HUES64 (cell line): Measurements from ENCODE around the gene CYP26C1. TPM values are rescaled to one million over a fixed set of nuclear protein-coding genes. Genes with fewer than 3 reads are reported as not detected.
A peak's percentile ranks its signal among the peaks of the same experiment; 100 is the strongest.

Experiments used
- H3K27ac ChIP-seq: 2 replicates; pipeline ENCODE4 v1.7.0; 2013; ENCODE audit warnings: low read depth, low read length, inconsistent platforms
- H3K27me3 ChIP-seq: 2 replicates; pipeline ENCODE4 v1.6.1; 2013; ENCODE audit warnings: mild to moderate bottlenecking, low read length; ENCODE audit not compliant: insufficient read depth
- H3K36me3 ChIP-seq: 2 replicates; pipeline ENCODE4 v1.6.1; 2013; ENCODE audit warnings: mild to moderate bottlenecking, low read length; ENCODE audit not compliant: insufficient read depth
- H3K4me1 ChIP-seq: 2 replicates; pipeline ENCODE4 v1.6.1; 2013; ENCODE audit warnings: mild to moderate bottlenecking, low read length, moderate library complexity; ENCODE audit not compliant: insufficient read depth
- H3K4me3 ChIP-seq: 2 replicates; pipeline ENCODE4 v1.5.1; 2013; ENCODE audit warnings: mild to moderate bottlenecking, low read length, moderate library complexity
- H3K9ac ChIP-seq: 2 replicates; pipeline ENCODE4 v1.6.1; 2013; ENCODE audit warnings: mild to moderate bottlenecking, low read depth, low read length
- H3K9me3 ChIP-seq: 2 replicates; pipeline ENCODE4 v1.6.1; 2013; ENCODE audit warnings: low read depth, low read length; ENCODE audit not compliant: insufficient read depth
- WGBS: fragments of 150-250, 120-280 bp; methylation state at CpG from one replicate; pipeline ENCODE4 v1.1.7; 2013; ENCODE audit warnings: missing lambda C conversion rate; 5-methylcytosine and 5-hydroxymethylcytosine counted together
- polyA plus RNA-seq, 2 experiments: library from polyadenylated mRNA; stranded (reverse); fragments of 50-300 nt; gene quantifications; one replicate each; pipeline ENCODE4 v1.2.3, GENCODE V29; 2013

The CYP26C1 gene, protein sequence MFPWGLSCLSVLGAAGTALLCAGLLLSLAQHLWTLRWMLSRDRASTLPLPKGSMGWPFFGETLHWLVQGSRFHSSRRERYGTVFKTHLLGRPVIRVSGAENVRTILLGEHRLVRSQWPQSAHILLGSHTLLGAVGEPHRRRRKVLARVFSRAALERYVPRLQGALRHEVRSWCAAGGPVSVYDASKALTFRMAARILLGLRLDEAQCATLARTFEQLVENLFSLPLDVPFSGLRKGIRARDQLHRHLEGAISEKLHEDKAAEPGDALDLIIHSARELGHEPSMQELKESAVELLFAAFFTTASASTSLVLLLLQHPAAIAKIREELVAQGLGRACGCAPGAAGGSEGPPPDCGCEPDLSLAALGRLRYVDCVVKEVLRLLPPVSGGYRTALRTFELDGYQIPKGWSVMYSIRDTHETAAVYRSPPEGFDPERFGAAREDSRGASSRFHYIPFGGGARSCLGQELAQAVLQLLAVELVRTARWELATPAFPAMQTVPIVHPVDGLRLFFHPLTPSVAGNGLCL
- 4.1 TPM for polyA plus RNA-seq (2013, experiment 1 of 2)
- 5.6 TPM for polyA plus RNA-seq (2013, experiment 2 of 2)

DNA sequence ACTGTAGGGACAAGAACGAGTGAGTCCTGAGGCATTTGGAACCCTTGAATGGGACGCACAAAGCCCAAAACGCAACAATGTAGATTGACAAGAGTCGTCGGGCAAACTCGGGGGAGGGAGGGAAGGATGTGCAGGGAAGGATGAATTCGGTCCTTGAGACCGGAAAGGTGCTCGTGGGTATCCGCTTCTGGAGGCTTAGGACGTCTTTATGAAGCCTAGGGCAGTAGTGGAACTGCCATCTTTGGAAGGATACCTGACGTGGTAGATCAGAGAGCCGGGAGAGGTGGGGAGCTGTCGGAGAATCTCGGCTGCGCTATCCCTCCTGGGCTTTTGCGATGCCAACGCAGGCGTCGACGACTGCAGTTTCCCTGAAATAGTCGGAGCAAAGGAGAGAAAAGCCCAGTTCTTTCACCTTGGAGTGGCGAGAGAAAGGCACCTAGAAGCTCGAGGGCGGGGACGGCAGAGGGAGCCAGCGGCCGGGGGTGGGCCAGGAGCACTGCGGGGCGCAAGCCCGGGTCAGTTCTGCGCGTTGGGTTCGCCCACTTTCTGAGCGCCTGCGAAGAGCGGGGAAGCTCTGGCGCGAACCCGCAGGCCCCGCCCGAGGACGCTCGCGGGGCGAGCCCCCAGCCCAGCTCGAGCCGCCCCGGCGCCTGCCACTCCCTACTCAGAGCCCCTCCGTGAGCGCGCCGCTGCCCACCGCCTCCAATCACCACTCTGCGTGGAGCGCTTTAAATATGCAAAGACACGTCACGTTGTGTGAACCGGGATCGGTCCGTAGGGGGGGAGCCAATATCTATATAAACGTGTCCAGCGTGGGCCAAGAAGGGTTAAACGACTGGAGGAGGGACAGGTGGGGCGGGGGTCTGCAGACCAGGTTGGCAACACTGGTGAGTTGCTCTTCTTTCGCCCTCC lies at the start of gene CYP26C1:
TSS of gene CYP26C1 (plus strand) at position 824 of the 912 bp plus-strand sequence. CDS start 466 bp downstream, outside the sequence.
- 6% methylated on average over 67 of the region's 67 CpGs for WGBS
- Histone ChIP-seq H3K4me1 (peaks cover 20% of the 10 kb centered on the region), H3K4me3 (peak within 1 kb of the TSS; percentile 41), H3K27me3 (peaks cover 76% of the 10 kb centered on the region), H3K27ac (no peak within 1 kb of the TSS), H3K9me3 (0 out of 2 replicates have a peak, but pooled peaks cover 2% of the 10 kb centered on the region), H3K9ac (no peak within 1 kb of the TSS), H3K36me3 (no peaks in the 10 kb centered on the region)

DNA sequence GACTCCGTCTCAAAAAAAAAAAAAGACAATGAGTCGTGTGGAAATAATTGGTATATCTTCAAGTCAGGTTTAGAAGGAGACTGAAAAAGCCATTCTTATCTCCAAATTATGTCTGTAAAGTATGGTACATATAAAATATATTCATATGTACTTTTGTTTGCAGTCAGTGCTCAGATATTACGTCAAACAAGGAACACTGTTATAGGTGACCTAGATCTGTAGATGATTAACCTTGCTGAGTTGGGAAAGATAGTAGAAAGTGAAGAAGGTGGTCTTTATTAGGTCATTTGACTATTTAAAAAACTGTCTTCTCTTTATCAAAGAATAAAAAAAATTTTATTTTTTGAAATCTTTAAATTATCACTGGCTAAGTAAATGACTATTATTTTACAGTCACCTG lies 44.9 kb upstream of the CYP26C1 start:
- no peaks in the 10 kb centered on the region for H3K27me3 ChIP-seq
- H3K27ac ChIP-seq = no peak overlapping the region
- H3K4me3 ChIP-seq = no peak overlapping the region
- H3K9me3 ChIP-seq = no peaks in the 10 kb centered on the region
- H3K36me3 ChIP-seq = no peaks in the 10 kb centered on the region
- no peak overlapping the region for H3K9ac ChIP-seq
- H3K4me1 ChIP-seq = no peaks in the 10 kb centered on the region
- 91% methylated on average over 2 of the region's 3 CpGs for WGBS

DNA sequence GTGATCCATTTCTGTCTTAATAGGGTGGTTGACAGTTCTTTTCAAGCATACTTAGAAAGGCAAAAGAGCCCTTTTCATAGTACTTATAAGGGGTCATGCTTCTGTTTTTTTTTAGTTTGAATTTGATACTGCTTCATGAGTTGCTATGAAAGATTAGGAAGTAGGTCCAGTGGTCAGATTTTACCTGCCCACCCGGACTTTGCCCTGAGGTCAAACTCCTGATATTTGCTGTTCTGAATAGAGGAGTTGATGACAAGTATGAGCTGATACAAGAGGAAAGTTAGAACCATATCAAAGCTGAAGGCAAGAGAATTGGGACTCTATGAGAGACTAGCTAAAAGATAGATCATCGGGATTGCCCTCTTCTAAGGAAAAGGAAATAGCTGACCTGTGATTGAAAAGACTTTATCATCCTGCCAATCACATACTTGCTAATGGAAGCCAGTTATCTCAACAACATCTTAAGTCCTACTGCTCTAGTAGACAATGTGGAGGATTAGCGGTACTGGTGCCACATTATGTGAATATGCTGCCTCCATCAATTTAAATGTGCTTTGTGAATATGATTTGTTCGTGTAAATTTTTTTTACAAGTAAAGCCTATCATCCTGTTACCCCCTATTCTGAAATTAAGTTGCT lies 37.5 kb upstream of the CYP26C1 start:
- Histone ChIP-seq H3K27me3 (no peaks in the 10 kb centered on the region), H3K27ac (no peak overlapping the region), H3K9ac (no peak overlapping the region), H3K4me1 (no peaks in the 10 kb centered on the region), H3K4me3 (no peak overlapping the region), H3K36me3 (no peaks in the 10 kb centered on the region), H3K9me3 (0 out of 2 replicates have a peak, but pooled peaks cover 3% of the 10 kb centered on the region)
- 90% methylated on average over 2 of the region's 4 CpGs for WGBS

DNA sequence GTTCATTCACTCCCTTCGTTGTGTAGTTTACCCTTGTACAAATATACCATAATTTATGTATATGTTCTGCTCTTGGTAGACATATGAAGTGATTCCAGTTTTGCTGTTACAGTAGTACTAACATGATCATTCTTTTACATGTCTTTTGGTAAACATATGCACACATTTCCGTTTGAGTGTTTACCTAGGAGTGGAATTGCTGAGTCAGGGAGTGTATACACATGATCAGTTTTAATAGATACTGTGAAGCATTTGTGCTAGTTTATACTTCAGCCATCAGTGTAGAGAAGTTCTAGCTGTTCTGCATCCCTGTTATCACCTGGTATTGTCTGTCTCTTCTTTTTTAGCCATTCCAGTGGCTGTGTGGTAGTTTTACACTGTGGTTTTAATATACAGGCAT lies 34.5 kb upstream of the CYP26C1 start:
- peaks cover 9% of the 10 kb centered on the region for H3K4me1 ChIP-seq
- no peak overlapping the region for H3K9ac ChIP-seq
- H3K27ac ChIP-seq = no peak overlapping the region
- 0 out of 2 replicates have a peak, but pooled peaks cover 3% of the 10 kb centered on the region for H3K9me3 ChIP-seq
- WGBS = 91% methylated on average over 1 of the region's 2 CpGs
- no peaks in the 10 kb centered on the region for H3K36me3 ChIP-seq
- no peaks in the 10 kb centered on the region for H3K27me3 ChIP-seq
- H3K4me3 ChIP-seq = no peak overlapping the region

DNA sequence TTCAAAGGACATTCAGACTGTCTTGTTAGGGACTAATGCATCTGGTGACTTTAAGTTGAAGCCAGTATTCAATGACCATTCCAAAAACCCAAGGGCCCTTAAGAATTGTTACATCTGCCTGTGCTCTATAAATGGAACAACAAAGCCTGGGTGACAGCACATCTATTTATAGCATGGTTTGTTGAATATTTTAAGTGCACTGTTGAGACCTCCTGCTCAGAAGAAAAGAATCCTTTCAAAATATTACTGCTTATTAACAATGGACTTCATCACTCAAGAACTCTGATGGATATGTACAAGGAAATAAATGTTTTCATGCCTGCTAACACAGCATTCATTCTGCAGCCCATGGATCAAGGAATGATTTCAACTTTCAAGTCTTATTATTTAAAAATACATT lies 33.1 kb upstream of the CYP26C1 start:
- peaks cover 17% of the 10 kb centered on the region for H3K4me1 ChIP-seq
- no peaks in the 10 kb centered on the region for H3K27me3 ChIP-seq
- no peak overlapping the region for H3K27ac ChIP-seq
- H3K4me3 ChIP-seq = no peak overlapping the region
- H3K36me3 ChIP-seq = no peaks in the 10 kb centered on the region
- 0 out of 2 replicates have a peak, but pooled peaks cover 3% of the 10 kb centered on the region for H3K9me3 ChIP-seq
- no peak overlapping the region for H3K9ac ChIP-seq

DNA sequence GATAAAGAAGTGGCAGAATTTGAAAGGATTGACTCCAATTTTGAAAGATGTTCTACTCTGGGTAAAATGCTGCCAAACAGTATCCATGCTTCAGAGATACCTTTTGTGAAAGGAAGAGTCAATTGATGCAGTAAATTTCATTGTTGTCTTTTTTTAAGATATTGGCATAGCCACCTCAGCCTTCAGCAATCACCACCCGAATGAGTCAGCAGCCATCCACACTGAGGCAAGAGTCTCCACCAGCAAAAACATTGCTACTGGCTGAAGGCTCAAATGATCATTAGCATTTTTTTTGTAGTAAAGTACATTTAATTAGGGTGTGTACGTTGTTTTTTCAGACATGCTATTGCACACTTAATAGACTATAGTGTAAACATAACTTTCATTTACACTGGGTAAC lies 31.7 kb upstream of the CYP26C1 start:
- Histone ChIP-seq H3K36me3 (no peaks in the 10 kb centered on the region), H3K9me3 (0 out of 2 replicates have a peak, but pooled peaks cover 3% of the 10 kb centered on the region), H3K27ac (no peak overlapping the region), H3K27me3 (no peaks in the 10 kb centered on the region), H3K4me1 (peaks cover 28% of the 10 kb centered on the region), H3K4me3 (no peak overlapping the region), H3K9ac (no peak overlapping the region)
- 81% methylated on average over 1 of the region's 2 CpGs for WGBS

DNA sequence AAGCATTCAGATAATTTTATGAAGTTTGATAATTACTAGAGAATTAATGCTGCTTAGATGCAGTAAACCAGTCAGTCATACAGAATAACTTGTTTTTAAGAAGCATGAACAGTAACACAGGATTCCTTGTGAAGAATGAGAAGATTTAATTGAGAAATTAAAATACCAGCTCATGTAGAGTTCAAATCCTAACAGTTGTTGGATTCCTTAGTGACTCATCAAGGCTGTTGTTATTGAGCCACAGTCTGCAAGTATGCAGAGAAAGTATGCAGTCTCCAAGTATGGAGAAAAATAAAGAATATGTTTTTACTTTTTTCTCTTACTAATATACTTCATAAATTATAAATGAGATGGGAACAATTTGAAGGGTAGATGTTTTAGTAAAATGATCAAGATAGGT lies 30.2 kb upstream of the CYP26C1 start:
- H3K9ac ChIP-seq = peak overlapping the region; percentile 43; the same call in 1 of the 2 replicates
- no peak overlapping the region for H3K4me3 ChIP-seq
- H3K27ac ChIP-seq = peak overlapping the region; percentile 63; the same call in 1 of the 2 replicates
- H3K9me3 ChIP-seq = 0 out of 2 replicates have a peak, but pooled peaks cover 3% of the 10 kb centered on the region
- H3K4me1 ChIP-seq = peaks cover 31% of the 10 kb centered on the region
- H3K36me3 ChIP-seq = no peaks in the 10 kb centered on the region
- no peaks in the 10 kb centered on the region for H3K27me3 ChIP-seq

DNA sequence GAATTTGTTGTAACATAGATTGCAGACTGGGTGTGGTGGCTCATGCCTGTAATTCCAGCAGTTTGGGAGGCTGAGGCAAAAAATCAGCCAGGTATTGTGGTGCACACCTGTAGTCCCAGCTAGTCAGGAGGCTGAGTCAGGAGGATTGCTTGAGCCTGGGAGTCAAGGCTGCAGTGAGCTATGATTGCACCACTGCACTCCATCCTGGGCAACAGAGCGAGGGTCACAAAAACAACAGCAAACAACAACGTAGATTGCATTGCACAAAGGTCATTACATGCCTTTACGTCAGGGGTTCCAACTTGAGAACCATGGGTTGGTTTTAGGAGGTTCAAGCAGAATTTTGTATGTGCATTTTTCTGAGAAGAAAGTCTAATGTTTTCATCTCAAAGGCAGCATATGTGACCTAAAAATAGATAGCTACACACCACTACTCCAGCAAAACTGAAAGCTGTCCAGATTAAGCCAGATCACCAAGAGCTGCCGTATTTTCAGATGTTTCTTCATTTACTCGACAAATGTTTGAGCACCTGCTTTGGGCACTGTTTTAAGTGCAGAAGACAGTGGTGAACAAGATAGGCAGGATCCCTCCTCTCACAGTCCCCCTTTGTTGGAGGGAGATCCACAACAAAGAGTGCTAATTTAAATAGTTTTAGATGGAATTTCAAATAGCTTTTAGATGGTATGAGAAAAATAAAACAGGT lies 28.3 kb upstream of the CYP26C1 start:
- peaks cover 31% of the 10 kb centered on the region for H3K4me1 ChIP-seq
- H3K9ac ChIP-seq = no peak overlapping the region
- no peak overlapping the region for H3K4me3 ChIP-seq
- no peaks in the 10 kb centered on the region for H3K36me3 ChIP-seq
- no peak overlapping the region for H3K27ac ChIP-seq
- 0 out of 2 replicates have a peak, but pooled peaks cover 3% of the 10 kb centered on the region for H3K9me3 ChIP-seq
- no peaks in the 10 kb centered on the region for H3K27me3 ChIP-seq
- 90% methylated on average over 5 of the region's 5 CpGs for WGBS

DNA sequence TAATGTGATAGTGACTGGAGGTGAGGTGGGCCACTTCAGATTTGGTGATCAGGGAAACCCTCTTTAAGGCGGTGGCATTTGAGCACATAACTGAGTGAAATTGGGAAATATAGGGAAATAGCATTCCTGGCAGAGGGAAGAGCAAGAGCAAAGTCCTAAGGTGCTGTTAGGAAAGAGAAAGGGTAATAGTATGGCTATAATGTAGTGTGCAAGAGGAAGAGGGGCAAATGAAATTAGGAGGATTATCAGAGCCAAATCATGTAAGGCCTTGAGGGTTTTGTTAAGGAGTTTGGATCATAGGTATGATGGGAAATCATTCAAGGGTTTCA lies 27.8 kb upstream of the CYP26C1 start:
- Histone ChIP-seq H3K36me3 (no peaks in the 10 kb centered on the region), H3K4me1 (peaks cover 31% of the 10 kb centered on the region), H3K27me3 (no peaks in the 10 kb centered on the region), H3K9ac (no peak overlapping the region), H3K9me3 (0 out of 2 replicates have a peak, but pooled peaks cover 1% of the 10 kb centered on the region), H3K27ac (no peak overlapping the region), H3K4me3 (no peak overlapping the region)
- 93% methylated on average over 1 of the region's 1 CpG for WGBS

DNA sequence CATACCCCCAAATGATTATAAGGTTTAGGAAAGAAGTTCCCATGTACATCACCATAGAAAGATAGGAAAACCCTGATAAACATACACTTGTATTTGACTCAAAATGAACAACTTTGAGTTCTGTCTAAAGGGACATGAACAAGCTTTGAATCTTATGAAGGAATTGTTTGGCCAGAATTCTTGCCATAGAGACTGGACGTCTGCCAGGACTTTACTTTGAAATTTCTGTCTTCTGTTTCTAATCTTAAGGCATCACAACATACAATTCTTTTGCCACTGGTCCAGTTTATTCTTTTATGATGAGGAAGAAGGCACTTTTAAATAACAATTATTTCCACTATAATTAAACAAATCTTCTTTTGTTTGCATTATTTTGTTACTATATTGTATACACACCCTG lies 26.2 kb upstream of the CYP26C1 start:
- no peak overlapping the region for H3K27ac ChIP-seq
- no peaks in the 10 kb centered on the region for H3K27me3 ChIP-seq
- H3K4me3 ChIP-seq = no peak overlapping the region
- peaks cover 36% of the 10 kb centered on the region for H3K4me1 ChIP-seq
- no peak overlapping the region for H3K9ac ChIP-seq
- 80% methylated on average over 1 of the region's 1 CpG for WGBS
- H3K9me3 ChIP-seq = no peaks in the 10 kb centered on the region
- no peaks in the 10 kb centered on the region for H3K36me3 ChIP-seq
